ENCODE data around the gene MTFR2.

MTFR2 gene

GRCh38 chr6:136249811-136250685, at the start of gene MTFR2:
Gene MTFR2 (minus strand): TSS chr6:136250311. CDS start chr6:136249099, 1,212 bp downstream.
- DNase-seq = peak; percentile 51 to 99 (median 90)

GRCh38 chr6:136294621-136295020, 44.5 kb upstream of the MTFR2 start:
- no peak for DNase-seq

GRCh38 chr6:136290410-136291010, 40.4 kb upstream of the MTFR2 start:
- DNase-seq = peak in 39 of 56 donors; percentile 15 to 83 (median 58)

GRCh38 chr6:136289579-136290409, 39.7 kb upstream of the MTFR2 start, which contains the start of gene BCLAF1:
Gene BCLAF1 (minus strand): TSS chr6:136289846. CDS start chr6:136279866, 9,980 bp downstream.
- peak; percentile 67 to 100 (median 99) for DNase-seq

GRCh38 chr6:136289327-136289578, 39.1 kb upstream of the MTFR2 start:
- peak in 54 of 56 donors; percentile 11 to 88 (median 76) for DNase-seq

GRCh38 chr6:136288566-136289326, 38.6 kb upstream of the MTFR2 start:
- DNase-seq = peak in 52 of 56 donors; percentile 10 to 83 (median 62)

GRCh38 chr6:136284909-136285308, 34.8 kb upstream of the MTFR2 start:
- no peak for DNase-seq

GRCh38 chr6:136282906-136283305, 32.8 kb upstream of the MTFR2 start:
- no peak for DNase-seq

- DNase-seq = no peak
Measured at GRCh38 chr6:136280032-136280609, 30.0 kb upstream of the MTFR2 start.

GRCh38 chr6:136274062-136274461, 24.0 kb upstream of the MTFR2 start:
- no peak for DNase-seq

GRCh38 chr6:136265101-136265500, 15.0 kb upstream of the MTFR2 start:
- no peak for DNase-seq

- no peak for DNase-seq
Measured at GRCh38 chr6:136262940-136263339, 12.8 kb upstream of the MTFR2 start.

GRCh38 chr6:136254851-136255466, 4.8 kb upstream of the MTFR2 start:
- no peak for DNase-seq

GRCh38 chr6:136253734-136254133, 3.6 kb upstream of the MTFR2 start:
- no peak for DNase-seq

- no peak for DNase-seq
Measured at GRCh38 chr6:136252441-136252840, 2.3 kb upstream of the MTFR2 start.

- DNase-seq = no peak
Measured at GRCh38 chr6:136251394-136251793, 1.3 kb upstream of the MTFR2 start.

- no peak for DNase-seq
Measured at GRCh38 chr6:136250686-136251008, 536 bp upstream of the MTFR2 start.

- DNase-seq = no peak
Measured at GRCh38 chr6:136249336-136249735, 775 bp downstream of the MTFR2 start.

GRCh38 chr6:136244061-136244616, 6.0 kb downstream of the MTFR2 start:
- no peak for DNase-seq

Measured in amygdala (tissue), 56 donors.